Keratinocyte (primary cell): Measurements from ENCODE around the gene C10orf120. TPM values are rescaled to one million over a fixed set of nuclear protein-coding genes. Genes with fewer than 3 reads are reported as not detected.

Source experiments
- DNase-seq: peaks from one replicate; pipeline ENCODE4 v3.0.0-alpha.2; 2011; ENCODE audit warnings: low read depth, missing footprints, low spot score
- FAIRE-seq: peaks from 2 replicates; lab custom pipeline; 2011; peaks lifted over from hg19 to GRCh38; lab: Jason Lieb, UNC
- H2AFZ ChIP-seq: 2 replicates; pipeline ENCODE4 v1.6.0; 2012; ENCODE audit warnings: low read length, control low read depth, inconsistent platforms; ENCODE audit not compliant: control insufficient read depth
- H3K27ac ChIP-seq: 2 replicates; pipeline ENCODE4 v1.5.1; 2011; ENCODE audit warnings: low read length; ENCODE audit not compliant: control insufficient read depth, insufficient read depth
- H3K27me3 ChIP-seq: 3 replicates; pipeline ENCODE4 v1.6.0; 2011; ENCODE audit warnings: low read length; ENCODE audit not compliant: control insufficient read depth, insufficient read depth; ENCODE audit errors: extremely low read depth
- H3K36me3 ChIP-seq, 2 experiments: 2 replicates in 1 of 2; 3 replicates in 1 of 2; pipeline ENCODE4 v1.5.1; 2011; ENCODE audit warnings: low read length in 2 of 2, mild to moderate bottlenecking in 1 of 2; ENCODE audit not compliant: control insufficient read depth in 2 of 2, insufficient read depth in 2 of 2; ENCODE audit errors: extremely low read depth in 1 of 2
- H3K4me1 ChIP-seq: 3 replicates; pipeline ENCODE4 v1.5.1; 2011; ENCODE audit warnings: low read length; ENCODE audit not compliant: control insufficient read depth, insufficient read depth; ENCODE audit errors: extremely low read depth
- H3K4me2 ChIP-seq: 3 replicates; pipeline ENCODE4 v1.6.0; 2011; ENCODE audit warnings: low read depth, low read length; ENCODE audit not compliant: control insufficient read depth, insufficient read depth; ENCODE audit errors: extremely low read depth
- H3K4me3 ChIP-seq, 3 experiments: fragments of 200-600 bp in 1 of 3; sonication (generic) in 1 of 3; 2 replicates in 2 of 3; 3 replicates in 1 of 3; pipeline ENCODE4 v1.5.1; 2011 to 2016; ENCODE audit warnings: low read length in 3 of 3, mild to moderate bottlenecking in 3 of 3, control low read depth in 2 of 3, inconsistent platforms in 1 of 3, low read depth in 1 of 3, mixed read lengths in 1 of 3, mixed run types in 1 of 3, moderate library complexity in 1 of 3; ENCODE audit not compliant: control insufficient read depth in 2 of 3, insufficient read depth in 2 of 3; ENCODE audit errors: extremely low read depth in 1 of 3
- H3K79me2 ChIP-seq: 2 replicates; pipeline ENCODE4 v1.6.0; 2012; ENCODE audit warnings: low read length; ENCODE audit not compliant: control insufficient read depth, insufficient read depth
- H3K9ac ChIP-seq: 3 replicates; pipeline ENCODE4 v1.6.0; 2011; ENCODE audit warnings: low read length; ENCODE audit not compliant: control insufficient read depth, insufficient read depth; ENCODE audit errors: extremely low read depth
- H3K9me1 ChIP-seq: 3 replicates; pipeline ENCODE4 v1.6.0; 2011; ENCODE audit warnings: low read length; ENCODE audit not compliant: control insufficient read depth, insufficient read depth; ENCODE audit errors: extremely low read depth
- H3K9me3 ChIP-seq: 2 replicates; pipeline ENCODE4 v1.5.1; 2012; ENCODE audit warnings: low read depth, low read length; ENCODE audit not compliant: control insufficient read depth
- H4K20me1 ChIP-seq: 3 replicates; pipeline ENCODE4 v1.6.0; 2011; ENCODE audit warnings: low read length; ENCODE audit not compliant: control insufficient read depth, insufficient read depth; ENCODE audit errors: extremely low read depth
- EZH2 ChIP-seq: IDR thresholded peaks from one replicate; pipeline ENCODE4 v1.6.1; 2012; ENCODE audit warnings: inconsistent platforms, mild to moderate bottlenecking, low read length, moderate library complexity
- dilution Hi-C: fragments of 300-500 bp; cut with MboI; formaldehyde crosslinking; loops from one replicate; pipeline ENCODE4 v1.7.0; 2020; ENCODE audit warnings: low sequenced_read_pairs; ENCODE audit not compliant: extremely low pct_ligation_motif_present
- polyA plus RNA-seq, 5 experiments: library from polyadenylated mRNA; depleted of rRNA in 3 of 5; stranded (reverse) in 3 of 5; stranded (forward) in 1 of 5; unstranded in 1 of 5; fragments of >200 nt; gene quantifications; 1 replicate in 1 of 5; 2 replicates in 3 of 5; 3 replicates in 1 of 5; pipeline versions ENCODE4 v1.2.1 to v1.2.3, GENCODE V29; 2011 to 2012; ENCODE audit warnings: missing spikeins in 2 of 5, low read depth in 1 of 5, low replicate concordance in 1 of 5
- TF ChIP-seq, protein P1 (sequence below), 3 experiments: IDR thresholded peaks in 1 of 3; conservative IDR thresholded peaks in 1 of 3; optimal IDR thresholded peaks in 1 of 3; 2 replicates in 2 of 3; 3 replicates in 1 of 3; pipeline versions ENCODE3 to v1.5.1; 2011; ENCODE audit warnings: low read length in 3 of 3, mild to moderate bottlenecking in 3 of 3, moderate library complexity in 2 of 3, control low read depth in 1 of 3, inconsistent platforms in 1 of 3; ENCODE audit not compliant: insufficient read depth in 2 of 3; ENCODE audit errors: extremely low read depth in 1 of 3

The C10orf120 gene
- polyA plus RNA-seq, 1 donor (not counting 4 experiments of a cell fraction or from before 2014, with no cell fraction given): not detected

DNA sequence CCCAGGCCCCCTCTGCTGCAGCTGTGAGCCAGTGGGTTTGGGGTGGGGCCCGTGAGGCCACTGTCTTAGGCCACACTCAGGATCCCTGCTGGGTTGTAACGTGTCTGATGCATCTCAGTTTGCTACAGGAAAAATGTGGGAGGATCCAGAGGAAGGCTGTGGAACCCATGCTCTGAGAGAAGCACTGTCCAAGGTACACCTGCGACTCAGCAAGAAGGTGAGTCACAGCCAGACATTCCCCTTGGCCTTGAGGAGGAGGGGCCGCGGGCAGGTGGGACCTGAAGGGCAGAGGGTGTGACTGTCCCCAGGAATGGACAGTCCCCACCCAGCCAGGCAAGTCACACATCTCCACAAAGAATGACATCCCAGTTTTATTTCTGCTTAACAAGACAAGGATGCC, 27.8 kb upstream of the C10orf120 start:
- Histone ChIP-seq H3K9ac (no peak overlapping the region), H3K4me1 (no peaks in the 10 kb centered on the region), H3K9me3 (no peaks in the 10 kb centered on the region), H3K27me3 (peaks cover 15% of the 10 kb centered on the region), H3K79me2 (no peaks in the 10 kb centered on the region), H3K9me1 (no peaks in the 10 kb centered on the region), H3K36me3 (no peaks in the 10 kb centered on the region), H2AFZ (no peak overlapping the region), H4K20me1 (no peaks in the 10 kb centered on the region), H3K27ac (no peak overlapping the region), H3K4me2 (no peak overlapping the region), H3K4me3 (no peak overlapping the region)
- DNase-seq (no peak), FAIRE-seq (peak; percentile 52)
- dilution Hi-C loops: no loop called here
- TF ChIP-seq EZH2: no peak
- TF ChIP-seq, protein P1, sequence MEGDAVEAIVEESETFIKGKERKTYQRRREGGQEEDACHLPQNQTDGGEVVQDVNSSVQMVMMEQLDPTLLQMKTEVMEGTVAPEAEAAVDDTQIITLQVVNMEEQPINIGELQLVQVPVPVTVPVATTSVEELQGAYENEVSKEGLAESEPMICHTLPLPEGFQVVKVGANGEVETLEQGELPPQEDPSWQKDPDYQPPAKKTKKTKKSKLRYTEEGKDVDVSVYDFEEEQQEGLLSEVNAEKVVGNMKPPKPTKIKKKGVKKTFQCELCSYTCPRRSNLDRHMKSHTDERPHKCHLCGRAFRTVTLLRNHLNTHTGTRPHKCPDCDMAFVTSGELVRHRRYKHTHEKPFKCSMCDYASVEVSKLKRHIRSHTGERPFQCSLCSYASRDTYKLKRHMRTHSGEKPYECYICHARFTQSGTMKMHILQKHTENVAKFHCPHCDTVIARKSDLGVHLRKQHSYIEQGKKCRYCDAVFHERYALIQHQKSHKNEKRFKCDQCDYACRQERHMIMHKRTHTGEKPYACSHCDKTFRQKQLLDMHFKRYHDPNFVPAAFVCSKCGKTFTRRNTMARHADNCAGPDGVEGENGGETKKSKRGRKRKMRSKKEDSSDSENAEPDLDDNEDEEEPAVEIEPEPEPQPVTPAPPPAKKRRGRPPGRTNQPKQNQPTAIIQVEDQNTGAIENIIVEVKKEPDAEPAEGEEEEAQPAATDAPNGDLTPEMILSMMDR (optimal IDR thresholded peaks at IDR 0.05 in 1 of 3, IDR thresholded peaks at IDR 0.05 in 1 of 3, conservative IDR thresholded peaks at IDR 0.05 in 1 of 3; ENCODE audit: extremely low read depth in 1 of 3, insufficient read depth in 2 of 3, low read length in 3 of 3): no peak

DNA sequence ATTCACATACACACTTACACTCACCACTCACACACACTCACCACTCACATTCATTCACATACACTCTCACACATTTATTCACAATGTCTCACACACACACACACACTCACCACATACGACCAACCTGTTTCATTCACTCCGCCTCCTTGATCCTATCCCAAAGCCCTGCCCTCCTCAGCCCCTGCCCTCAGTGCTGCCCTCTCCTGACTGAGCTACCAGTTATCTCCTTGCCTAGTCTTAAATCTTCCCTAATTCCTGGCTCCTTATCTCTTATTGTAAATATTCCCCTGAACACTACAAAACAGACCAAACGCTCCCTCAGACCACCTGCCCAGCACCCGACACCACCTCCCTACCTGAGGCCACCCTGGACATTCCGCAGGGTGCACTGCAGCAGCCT, 26.1 kb upstream of the C10orf120 start:
- no peak for DNase-seq
- Histone ChIP-seq H3K79me2 (no peaks in the 10 kb centered on the region), H3K9me3 (no peaks in the 10 kb centered on the region), H3K4me2 (no peak overlapping the region), H2AFZ (no peak overlapping the region), H3K36me3 (no peaks in the 10 kb centered on the region), H3K4me3 (no peak overlapping the region), H3K9me1 (no peaks in the 10 kb centered on the region), H3K9ac (no peak overlapping the region), H3K27me3 (peaks cover 16% of the 10 kb centered on the region), H3K27ac (no peak overlapping the region), H4K20me1 (no peaks in the 10 kb centered on the region), H3K4me1 (no peaks in the 10 kb centered on the region)
- FAIRE-seq: no peak
- dilution Hi-C loops: no loop called here
- TF ChIP-seq, protein P1 (optimal IDR thresholded peaks at IDR 0.05 in 1 of 3, IDR thresholded peaks at IDR 0.05 in 1 of 3, conservative IDR thresholded peaks at IDR 0.05 in 1 of 3; ENCODE audit: extremely low read depth in 1 of 3, insufficient read depth in 2 of 3, low read length in 3 of 3): peak; percentile 24 to 50 (median 48)
- no peak for TF ChIP-seq EZH2
